ENCODE measurements around the gene CCDC117.

DNA sequence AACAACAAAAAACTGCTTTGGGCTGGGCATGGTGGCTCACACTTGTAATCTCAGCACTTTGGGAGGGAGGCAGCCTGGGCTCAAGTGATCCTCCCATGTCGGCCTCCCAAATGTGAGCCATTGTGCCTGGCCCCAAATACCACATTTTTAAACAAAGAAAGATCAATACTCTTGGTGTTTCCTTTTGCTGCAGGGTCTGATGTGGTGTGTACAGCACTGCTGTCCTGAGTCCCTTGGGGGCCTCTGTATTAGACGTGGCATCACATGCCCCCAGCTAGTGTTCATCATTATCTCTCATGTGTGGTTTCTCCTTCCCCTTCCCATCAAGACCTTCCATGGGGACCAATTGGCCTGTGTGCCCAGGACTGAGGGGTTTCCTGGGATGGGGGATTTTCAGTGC is 48.4 kb downstream of the CCDC117 start:
- TF ChIP-seq, protein P1, sequence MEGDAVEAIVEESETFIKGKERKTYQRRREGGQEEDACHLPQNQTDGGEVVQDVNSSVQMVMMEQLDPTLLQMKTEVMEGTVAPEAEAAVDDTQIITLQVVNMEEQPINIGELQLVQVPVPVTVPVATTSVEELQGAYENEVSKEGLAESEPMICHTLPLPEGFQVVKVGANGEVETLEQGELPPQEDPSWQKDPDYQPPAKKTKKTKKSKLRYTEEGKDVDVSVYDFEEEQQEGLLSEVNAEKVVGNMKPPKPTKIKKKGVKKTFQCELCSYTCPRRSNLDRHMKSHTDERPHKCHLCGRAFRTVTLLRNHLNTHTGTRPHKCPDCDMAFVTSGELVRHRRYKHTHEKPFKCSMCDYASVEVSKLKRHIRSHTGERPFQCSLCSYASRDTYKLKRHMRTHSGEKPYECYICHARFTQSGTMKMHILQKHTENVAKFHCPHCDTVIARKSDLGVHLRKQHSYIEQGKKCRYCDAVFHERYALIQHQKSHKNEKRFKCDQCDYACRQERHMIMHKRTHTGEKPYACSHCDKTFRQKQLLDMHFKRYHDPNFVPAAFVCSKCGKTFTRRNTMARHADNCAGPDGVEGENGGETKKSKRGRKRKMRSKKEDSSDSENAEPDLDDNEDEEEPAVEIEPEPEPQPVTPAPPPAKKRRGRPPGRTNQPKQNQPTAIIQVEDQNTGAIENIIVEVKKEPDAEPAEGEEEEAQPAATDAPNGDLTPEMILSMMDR (conservative IDR thresholded peaks at IDR 0.05; ENCODE audit: low read length), result no peak
- no peak for TF ChIP-seq EZH2phosphoT487 (IDR thresholded peaks at IDR 0.05; ENCODE audit: borderline replicate concordance)
